B cell (primary cell): ENCODE data around the gene RARB. TPM values are rescaled to one million over a fixed set of nuclear protein-coding genes. Genes with fewer than 3 reads are reported as not detected.

ENCODE experiments used
- ATAC-seq: fragments of 200-7000 bp; cut with Tn5 transposase; one replicate; pipeline ENCODE4 v1.10.0; 2021; ENCODE audit warnings: low read depth, mild to moderate bottlenecking, moderate number of reproducible peaks, moderate library complexity
- CTCF ChIA-PET: fragments of 350-600 bp; sonication (Branson Sonifier 250); formaldehyde crosslinking; loops from one replicate; lab custom pipeline; 2021; ENCODE audit warnings: antibody characterized with exemption, inconsistent platforms; lab: Charles Lee
- POLR2A ChIA-PET: fragments of 350-600 bp; sonication (Branson Sonifier 250); formaldehyde crosslinking; loops from one replicate; lab custom pipeline; 2021; ENCODE audit warnings: antibody characterized with exemption; lab: Charles Lee
- DNase-seq: peaks from one replicate; pipeline ENCODE4 v3.0.0; 2013
- H2AFZ ChIP-seq: 2 replicates; pipeline ENCODE4 v1.6.1; 2012; ENCODE audit warnings: mild to moderate bottlenecking, low read depth, low read length; ENCODE audit not compliant: insufficient read depth, poor library complexity, severe bottlenecking
- H3K27ac ChIP-seq, 2 donors: 1 replicate in 1 of 2; 2 replicates in 1 of 2; pipeline ENCODE4 v1.5.1; 2012 to 2013; ENCODE audit warnings: low read length in 2 of 2, mild to moderate bottlenecking in 2 of 2, moderate library complexity in 1 of 2
- H3K27me3 ChIP-seq, 4 experiments: fragments of 200-600 bp in 1 of 4; sonication (generic) in 1 of 4; replicated peaks in 1 of 4; 1 replicate in 2 of 4; 2 replicates in 2 of 4; pipeline versions ENCODE4 v1.6.1 to v1.7.0; 2013 to 2016; ENCODE audit warnings: low read length in 3 of 4, mild to moderate bottlenecking in 2 of 4, mixed read lengths in 1 of 4, moderate library complexity in 1 of 4; ENCODE audit not compliant: insufficient read depth in 4 of 4, control insufficient read depth in 3 of 4; ENCODE audit errors: control extremely low read depth in 1 of 4
- H3K36me3 ChIP-seq, 2 experiments: replicated peaks in 1 of 2; 1 replicate in 1 of 2; 2 replicates in 1 of 2; pipeline versions ENCODE4 v1.6.1 to v1.7.1; 2013; ENCODE audit warnings: low read length in 1 of 2; ENCODE audit not compliant: insufficient read depth in 2 of 2, control insufficient read depth in 1 of 2; ENCODE audit errors: control extremely low read depth in 1 of 2, extremely low read depth in 1 of 2
- H3K4me1 ChIP-seq, 2 donors: fragments of 200-600 bp in 1 of 2; sonication (generic) in 1 of 2; 1 replicate in 1 of 2; 2 replicates in 1 of 2; pipeline versions ENCODE4 v1.5.1 to v1.6.1; 2013 to 2017; ENCODE audit warnings: low read length in 2 of 2; ENCODE audit not compliant: control insufficient read depth in 2 of 2, insufficient read depth in 2 of 2
- H3K4me2 ChIP-seq: replicated peaks from 2 replicates; pipeline ENCODE3; 2012; ENCODE audit warnings: mild to moderate bottlenecking, low read depth, low read length; ENCODE audit not compliant: poor library complexity, severe bottlenecking
- H3K4me3 ChIP-seq, 5 experiments: fragments of 200-600 bp in 1 of 5; sonication (generic) in 1 of 5; 1 replicate in 3 of 5; 2 replicates in 2 of 5; pipeline versions ENCODE4 v1.5.1 to v1.7.0; 2011 to 2016; ENCODE audit warnings: low read length in 4 of 5, mild to moderate bottlenecking in 4 of 5, low read depth in 2 of 5, control low read depth in 1 of 5, moderate library complexity in 1 of 5; ENCODE audit not compliant: insufficient read depth in 1 of 5; ENCODE audit errors: control extremely low read depth in 1 of 5, extremely low read depth in 1 of 5
- H3K79me2 ChIP-seq: fragments of 200-600 bp; sonication (generic); one replicate; pipeline ENCODE4 v1.6.0; 2016; ENCODE audit warnings: low read length; ENCODE audit not compliant: control insufficient read depth, insufficient read depth
- H3K9ac ChIP-seq: fragments of 200-600 bp; sonication (generic); 2 replicates; pipeline ENCODE4 v1.6.1; 2017; ENCODE audit warnings: mild to moderate bottlenecking, low read length, moderate library complexity
- H3K9me3 ChIP-seq, 3 donors: one replicate each; pipeline versions ENCODE4 v1.6.1 to v1.7.1; 2013; ENCODE audit warnings: low read length in 2 of 3; ENCODE audit not compliant: control insufficient read depth in 2 of 3, insufficient read depth in 1 of 3; ENCODE audit errors: control extremely low read depth in 1 of 3
- H4K20me1 ChIP-seq: 2 replicates; pipeline ENCODE4 v1.6.0; 2012; ENCODE audit warnings: mild to moderate bottlenecking, low read length; ENCODE audit not compliant: insufficient read depth, control insufficient read depth, poor library complexity, severe bottlenecking
- H3K27ac Mint-ChIP-seq: one replicate; pipeline ENCODE4 v1.8.0; 2021; ENCODE audit warnings: mixed read lengths
- H3K27me3 Mint-ChIP-seq: one replicate; pipeline ENCODE4 v1.8.0; 2021; ENCODE audit warnings: mixed read lengths
- H3K4me1 Mint-ChIP-seq: one replicate; pipeline ENCODE4 v1.8.0; 2021; ENCODE audit warnings: mixed read lengths
- H3K4me3 Mint-ChIP-seq: one replicate; pipeline ENCODE4 v1.8.0; 2021; ENCODE audit warnings: mixed read lengths
- H3K9me3 Mint-ChIP-seq: one replicate; pipeline ENCODE4 v1.8.0; 2022; ENCODE audit warnings: mixed read lengths; ENCODE audit not compliant: insufficient read depth
- CTCF ChIP-seq: fragments of 200-600 bp; IDR thresholded peaks from one replicate; pipeline ENCODE4 v1.8.0; 2022; ENCODE audit warnings: antibody characterized with exemption, mild to moderate bottlenecking
- EZH2 ChIP-seq: IDR thresholded peaks from 2 replicates; pipeline ENCODE4 v1.6.1; 2012; ENCODE audit warnings: borderline replicate concordance, low read depth, mild to moderate bottlenecking, moderate library complexity, low read length; ENCODE audit not compliant: insufficient read depth, poor library complexity, severe bottlenecking
- WGBS: methylation state at CpG from one replicate; pipeline ENCODE4 v1.1.5; 2013; ENCODE audit warnings: missing lambda C conversion rate; ENCODE audit not compliant: insufficient coverage; 5-methylcytosine and 5-hydroxymethylcytosine counted together
- intact Hi-C: fragments of 100-400 bp; cut with micrococcal nuclease; formaldehyde crosslinking; loops from one replicate; pipeline ENCODE4 v1.10.0; 2022
- polyA plus RNA-seq: library from polyadenylated mRNA; depleted of rRNA; stranded (reverse); fragments of >200 nt; gene quantifications from 2 replicates; pipeline ENCODE4 v1.2.3, GENCODE V29; 2012
- total RNA-seq, 2 donors: library from RNA; stranded (reverse); fragments of 120-200 nt in 1 of 2; gene quantifications; 1 replicate in 1 of 2; 2 replicates in 1 of 2; pipeline versions ENCODE4 v1.2.3 to v1.2.4, GENCODE V29; 2013 to 2022

Gene RARB
- total and polyA plus RNA-seq, 2 donors (not counting 1 experiment from before 2014, with no cell fraction given) = not detected

- no peak for DNase-seq
- Mint-ChIP-seq H3K4me1 (no peaks in the 10 kb centered on the region), H3K9me3 (no peaks in the 10 kb centered on the region), H3K4me3 (no peak overlapping the region), H3K27me3 (peaks cover 11% of the 10 kb centered on the region), H3K27ac (no peak overlapping the region)
- Histone ChIP-seq H3K36me3 (no peaks in the 10 kb centered on the region), H3K79me2 (no peaks in the 10 kb centered on the region), H3K27ac (no peak overlapping the region), H2AFZ (no peak overlapping the region), H3K4me3 (no peak overlapping the region), H3K4me2 (no peak overlapping the region), H4K20me1 (no peaks in the 10 kb centered on the region), H3K4me1 (no peaks in the 10 kb centered on the region), H3K9me3 (no peaks in the 10 kb centered on the region), H3K27me3 (no peaks in the 10 kb centered on the region), H3K9ac (no peak overlapping the region)
- ChIA-PET CTCF (interaction anchor here (0.7 kb wide), 1 partner anchor 20 kb away, joined by 3 read pairs; no protein-coding TSS in a partner anchor), POLR2A (no interaction called here)
- intact Hi-C loops = no loop called here
- TF ChIP-seq EZH2 (no peak), CTCF (no peak)
- ATAC-seq = no peak
- no CpG with 5 or more reads among the region's 2 CpGs for WGBS
These were observed 82.7 kb downstream of the RARB start for GRCh38 chr3:25510797-25511196.

GRCh38 chr3:25511972-25512721, 84.1 kb downstream of the RARB start:
- H3K27ac ChIP-seq = no peak overlapping the region
- no peak overlapping the region for H2AFZ ChIP-seq
- DNase-seq (no peak), ATAC-seq (no peak)
- POLR2A ChIA-PET = no interaction called here
- H3K4me3 ChIP-seq = no peak overlapping the region
- 96% methylated on average over 5 of the region's 10 CpGs for WGBS
- CTCF ChIA-PET = no interaction called here
- peaks cover 11% of the 10 kb centered on the region for H3K27me3 Mint-ChIP-seq
- H3K4me1 Mint-ChIP-seq = no peaks in the 10 kb centered on the region
- no peaks in the 10 kb centered on the region for H3K27me3 ChIP-seq
- intact Hi-C loops = no loop called here
- no peak overlapping the region for H3K4me2 ChIP-seq
- no peaks in the 10 kb centered on the region for H3K4me1 ChIP-seq
- TF ChIP-seq EZH2 (no peak), CTCF (no peak)
- no peak overlapping the region for H3K9ac ChIP-seq
- H3K79me2 ChIP-seq = no peaks in the 10 kb centered on the region
- H3K27ac Mint-ChIP-seq = no peak overlapping the region
- no peaks in the 10 kb centered on the region for H3K36me3 ChIP-seq
- no peaks in the 10 kb centered on the region for H3K9me3 ChIP-seq
- H3K4me3 Mint-ChIP-seq = no peak overlapping the region
- no peaks in the 10 kb centered on the region for H3K9me3 Mint-ChIP-seq
- no peaks in the 10 kb centered on the region for H4K20me1 ChIP-seq
